ENCODE results near the gene VIP.

The VIP gene

DNA sequence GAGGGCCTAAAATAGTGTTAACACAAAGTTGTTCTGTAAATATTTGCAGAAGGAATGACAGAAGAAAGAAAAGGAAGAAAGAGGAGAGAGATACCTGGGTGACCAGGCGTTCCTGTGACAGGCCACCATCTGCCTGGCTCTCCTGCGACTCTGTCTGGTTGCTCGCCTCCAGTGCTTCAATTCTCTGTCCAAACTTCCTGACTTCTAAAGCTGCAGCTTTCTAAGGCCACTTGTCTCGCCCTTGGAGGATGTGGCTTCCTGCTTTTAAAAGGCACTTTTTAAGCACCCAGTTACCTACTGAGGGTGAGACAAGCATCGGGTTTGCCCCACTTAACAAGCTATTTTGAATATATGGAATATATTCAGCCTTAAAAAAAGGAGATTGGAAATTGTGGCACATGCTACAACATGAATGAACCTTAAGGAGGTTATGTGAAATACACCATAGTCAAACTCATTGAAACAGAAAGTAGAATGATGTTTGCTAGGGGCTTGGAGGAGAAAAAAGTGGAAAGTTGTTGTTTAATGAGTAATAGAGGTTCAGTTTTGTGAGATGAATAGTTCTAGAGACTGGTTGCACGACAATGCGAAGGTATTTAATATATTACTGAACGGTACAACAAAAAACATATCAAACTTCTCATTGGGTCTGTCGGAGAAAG is 32.8 kb downstream of the VIP start:
- no peak for FAIRE-seq

- FAIRE-seq: no peak
Observed at GRCh38 chr6:152794696-152795095, 44.1 kb downstream of the VIP start.

DNA sequence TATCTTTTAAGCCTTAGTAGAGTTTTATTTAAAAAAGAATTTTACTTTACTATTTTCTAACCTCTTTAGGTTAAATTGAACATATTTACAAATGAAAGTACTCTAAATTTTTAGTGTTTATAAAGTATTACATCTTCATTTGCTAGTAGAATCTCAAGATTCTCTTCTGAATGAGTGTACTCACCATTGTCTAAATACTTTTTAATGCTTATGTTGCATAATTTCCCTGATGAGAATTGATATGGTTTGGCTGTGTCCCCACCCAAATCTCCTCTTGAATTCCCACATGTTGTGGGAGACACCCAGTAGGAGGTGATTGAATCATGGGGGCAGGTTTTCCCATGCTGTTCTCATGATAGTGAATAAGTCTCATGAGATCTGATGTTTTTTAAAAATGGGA is 53.6 kb downstream of the VIP start:
- no peak for FAIRE-seq
